H1 (cell line): ENCODE measurements around the gene OSBPL3. TPM values are rescaled to one million over a fixed set of nuclear protein-coding genes. Genes with fewer than 3 reads are reported as not detected.

Source experiments
- MAFK ChIP-seq: IDR thresholded peaks from 2 replicates; pipeline ENCODE4 v1.6.1; 2012; ENCODE audit warnings: low read depth, mild to moderate bottlenecking, improper control_type of control experiment, low read length
- RXRA ChIP-seq: IDR thresholded peaks from 2 replicates; pipeline ENCODE4 v1.6.1; 2011; ENCODE audit warnings: low read depth, mild to moderate bottlenecking, low read length, moderate library complexity; ENCODE audit not compliant: insufficient read depth
- SP2 ChIP-seq: IDR thresholded peaks from 2 replicates; pipeline ENCODE4 v1.6.1; 2012; ENCODE audit warnings: mild to moderate bottlenecking, low read length, inconsistent platforms
- polyA plus RNA-seq, 7 experiments: library from polyadenylated mRNA; depleted of rRNA in 3 of 7; stranded (reverse) in 5 of 7; unstranded in 2 of 7; fragments of >200 nt in 5 of 7; fragments of 200-250 nt in 2 of 7; gene quantifications; 1 replicate in 5 of 7; 2 replicates in 1 of 7; 4 replicates in 1 of 7; pipeline versions ENCODE4 v1.2.1 to v1.2.3, GENCODE V29; 2011 to 2013; ENCODE audit warnings: missing spikeins in 2 of 7, mixed read lengths in 2 of 7
- total RNA-seq: library from RNA; stranded (reverse); fragmentation: NEBNext Ultra II Directional; extraction: Animal tissue kit (Norgen Biotek cat#: 25700); gene quantifications from 2 replicates; pipeline ENCODE4 v1.2.1, GENCODE V29; 2021

The OSBPL3 gene
- total and polyA plus RNA-seq, 2 of the 8 experiments (the other 6 are each of a cell fraction or from before 2014, with no cell fraction given), result 2.8 to 13.9 TPM

DNA sequence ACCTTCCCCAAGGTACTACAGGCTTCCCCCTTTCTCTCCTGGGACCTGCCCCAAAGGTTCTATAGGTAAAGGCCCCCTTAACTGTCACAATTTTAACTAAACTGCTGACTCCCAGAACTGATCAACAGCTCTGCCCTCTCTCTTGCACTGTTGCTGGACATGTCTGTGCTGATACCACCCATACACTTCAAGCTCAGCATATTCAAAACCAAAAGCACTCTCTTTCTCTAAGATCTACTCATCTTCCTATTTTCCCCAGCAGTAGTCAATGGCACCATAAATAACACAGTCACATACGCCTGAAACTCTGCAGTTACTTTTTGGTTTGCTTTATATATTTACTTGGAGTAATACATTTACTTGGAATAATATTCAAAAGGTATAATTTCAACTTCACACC, 12.3 kb downstream of the OSBPL3 start (continued):
- TF ChIP-seq RXRA (no peak), MAFK (no peak), SP2 (no peak)
